ENCODE measurements around the gene ELK3.

Gene ELK3

DNA sequence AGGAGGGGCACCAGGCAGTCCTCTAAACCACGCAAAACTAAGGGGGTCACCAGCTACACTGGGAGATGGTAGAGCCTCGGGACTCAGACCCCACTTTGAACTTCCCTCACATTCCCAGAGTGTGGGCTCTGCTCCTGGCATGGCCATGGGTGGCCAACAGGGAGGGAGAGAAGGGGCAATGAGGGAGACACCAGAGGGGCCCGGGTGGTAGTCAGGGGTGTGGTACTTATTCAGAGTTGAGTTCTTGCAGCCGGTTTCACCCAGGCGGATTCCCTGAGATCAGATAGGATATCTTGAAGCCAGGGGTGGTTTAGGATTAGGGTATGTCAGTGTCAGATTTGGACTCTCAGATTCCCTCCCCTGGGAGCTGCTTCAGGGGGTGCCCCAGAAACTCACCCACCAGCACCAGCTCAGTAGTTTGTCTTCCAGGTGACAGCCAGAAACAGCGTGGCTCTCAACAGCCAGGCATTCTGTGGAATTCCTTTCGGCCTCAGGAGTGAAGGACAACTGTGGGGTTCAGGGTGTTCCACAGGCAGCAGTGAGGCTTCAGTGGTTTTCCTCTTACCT, 56.0 kb downstream of the ELK3 start:
- no peak for DNase-seq (ENCODE audit: low read depth in 1 of 2, low spot score in 1 of 2)

DNA sequence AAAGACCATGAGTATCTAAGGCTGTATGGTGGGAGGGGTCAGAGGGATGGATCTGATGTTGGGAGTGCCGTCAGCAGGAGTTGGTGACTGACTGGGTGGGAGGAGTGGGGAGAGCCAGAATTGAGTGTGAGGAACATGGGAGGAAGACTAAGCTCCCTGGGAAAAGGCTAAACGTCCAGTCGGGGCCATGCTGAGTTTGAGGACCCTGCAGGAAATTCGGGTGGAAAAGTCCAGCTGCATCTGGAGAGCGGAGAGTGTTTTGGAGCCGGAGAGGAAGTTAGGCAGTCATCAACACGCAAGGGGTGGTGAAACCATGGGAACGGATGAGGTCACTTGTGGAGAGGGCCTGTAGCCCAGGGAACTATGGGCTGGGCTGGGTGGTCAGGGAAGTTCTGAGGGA, 60.9 kb downstream of the ELK3 start:
- Histone ChIP-seq H3K27ac (replicated peaks) (no peak overlapping the region), H3K4me3 (replicated peaks; ENCODE audit: insufficient read depth, low read length) (no peak overlapping the region), H3K27me3 (ENCODE audit: insufficient read depth, poor library complexity, severe bottlenecking) (no peaks in the 10 kb centered on the region)
- no peak for DNase-seq (ENCODE audit: low read depth in 1 of 2, low spot score in 1 of 2)
- TF ChIP-seq POLR2AphosphoS5 (IDR thresholded peaks at IDR 0.05; ENCODE audit: low read depth) (no peak), SPI1 (IDR thresholded peaks at IDR 0.05; ENCODE audit: borderline replicate concordance, low read depth) (no peak), GABPA (IDR thresholded peaks at IDR 0.05; ENCODE audit: low read depth) (no peak)
- TF ChIP-seq, protein P1, sequence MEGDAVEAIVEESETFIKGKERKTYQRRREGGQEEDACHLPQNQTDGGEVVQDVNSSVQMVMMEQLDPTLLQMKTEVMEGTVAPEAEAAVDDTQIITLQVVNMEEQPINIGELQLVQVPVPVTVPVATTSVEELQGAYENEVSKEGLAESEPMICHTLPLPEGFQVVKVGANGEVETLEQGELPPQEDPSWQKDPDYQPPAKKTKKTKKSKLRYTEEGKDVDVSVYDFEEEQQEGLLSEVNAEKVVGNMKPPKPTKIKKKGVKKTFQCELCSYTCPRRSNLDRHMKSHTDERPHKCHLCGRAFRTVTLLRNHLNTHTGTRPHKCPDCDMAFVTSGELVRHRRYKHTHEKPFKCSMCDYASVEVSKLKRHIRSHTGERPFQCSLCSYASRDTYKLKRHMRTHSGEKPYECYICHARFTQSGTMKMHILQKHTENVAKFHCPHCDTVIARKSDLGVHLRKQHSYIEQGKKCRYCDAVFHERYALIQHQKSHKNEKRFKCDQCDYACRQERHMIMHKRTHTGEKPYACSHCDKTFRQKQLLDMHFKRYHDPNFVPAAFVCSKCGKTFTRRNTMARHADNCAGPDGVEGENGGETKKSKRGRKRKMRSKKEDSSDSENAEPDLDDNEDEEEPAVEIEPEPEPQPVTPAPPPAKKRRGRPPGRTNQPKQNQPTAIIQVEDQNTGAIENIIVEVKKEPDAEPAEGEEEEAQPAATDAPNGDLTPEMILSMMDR (IDR thresholded peaks at IDR 0.05; ENCODE audit: insufficient read depth, low read length), result no peak
- TF ChIP-seq, protein P2, sequence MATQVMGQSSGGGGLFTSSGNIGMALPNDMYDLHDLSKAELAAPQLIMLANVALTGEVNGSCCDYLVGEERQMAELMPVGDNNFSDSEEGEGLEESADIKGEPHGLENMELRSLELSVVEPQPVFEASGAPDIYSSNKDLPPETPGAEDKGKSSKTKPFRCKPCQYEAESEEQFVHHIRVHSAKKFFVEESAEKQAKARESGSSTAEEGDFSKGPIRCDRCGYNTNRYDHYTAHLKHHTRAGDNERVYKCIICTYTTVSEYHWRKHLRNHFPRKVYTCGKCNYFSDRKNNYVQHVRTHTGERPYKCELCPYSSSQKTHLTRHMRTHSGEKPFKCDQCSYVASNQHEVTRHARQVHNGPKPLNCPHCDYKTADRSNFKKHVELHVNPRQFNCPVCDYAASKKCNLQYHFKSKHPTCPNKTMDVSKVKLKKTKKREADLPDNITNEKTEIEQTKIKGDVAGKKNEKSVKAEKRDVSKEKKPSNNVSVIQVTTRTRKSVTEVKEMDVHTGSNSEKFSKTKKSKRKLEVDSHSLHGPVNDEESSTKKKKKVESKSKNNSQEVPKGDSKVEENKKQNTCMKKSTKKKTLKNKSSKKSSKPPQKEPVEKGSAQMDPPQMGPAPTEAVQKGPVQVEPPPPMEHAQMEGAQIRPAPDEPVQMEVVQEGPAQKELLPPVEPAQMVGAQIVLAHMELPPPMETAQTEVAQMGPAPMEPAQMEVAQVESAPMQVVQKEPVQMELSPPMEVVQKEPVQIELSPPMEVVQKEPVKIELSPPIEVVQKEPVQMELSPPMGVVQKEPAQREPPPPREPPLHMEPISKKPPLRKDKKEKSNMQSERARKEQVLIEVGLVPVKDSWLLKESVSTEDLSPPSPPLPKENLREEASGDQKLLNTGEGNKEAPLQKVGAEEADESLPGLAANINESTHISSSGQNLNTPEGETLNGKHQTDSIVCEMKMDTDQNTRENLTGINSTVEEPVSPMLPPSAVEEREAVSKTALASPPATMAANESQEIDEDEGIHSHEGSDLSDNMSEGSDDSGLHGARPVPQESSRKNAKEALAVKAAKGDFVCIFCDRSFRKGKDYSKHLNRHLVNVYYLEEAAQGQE (IDR thresholded peaks at IDR 0.05; ENCODE audit: insufficient replicate concordance, low read depth), result no peak

More for the DNA sequence above, 56.0 kb downstream of the ELK3 start:
- no peak overlapping the region for H3K27ac ChIP-seq (replicated peaks)
- H3K27me3 ChIP-seq (ENCODE audit: insufficient read depth, poor library complexity, severe bottlenecking), result no peaks in the 10 kb centered on the region
- TF ChIP-seq, protein P1 (IDR thresholded peaks at IDR 0.05; ENCODE audit: insufficient read depth, low read length), result no peak
- TF ChIP-seq POLR2AphosphoS5 (IDR thresholded peaks at IDR 0.05; ENCODE audit: low read depth) (no peak), GABPA (IDR thresholded peaks at IDR 0.05; ENCODE audit: low read depth) (no peak), SPI1 (IDR thresholded peaks at IDR 0.05; ENCODE audit: borderline replicate concordance, low read depth) (no peak)
- TF ChIP-seq, protein P2 (IDR thresholded peaks at IDR 0.05; ENCODE audit: insufficient replicate concordance, low read depth), result no peak
- no peak overlapping the region for H3K4me3 ChIP-seq (replicated peaks; ENCODE audit: insufficient read depth, low read length)

DNA sequence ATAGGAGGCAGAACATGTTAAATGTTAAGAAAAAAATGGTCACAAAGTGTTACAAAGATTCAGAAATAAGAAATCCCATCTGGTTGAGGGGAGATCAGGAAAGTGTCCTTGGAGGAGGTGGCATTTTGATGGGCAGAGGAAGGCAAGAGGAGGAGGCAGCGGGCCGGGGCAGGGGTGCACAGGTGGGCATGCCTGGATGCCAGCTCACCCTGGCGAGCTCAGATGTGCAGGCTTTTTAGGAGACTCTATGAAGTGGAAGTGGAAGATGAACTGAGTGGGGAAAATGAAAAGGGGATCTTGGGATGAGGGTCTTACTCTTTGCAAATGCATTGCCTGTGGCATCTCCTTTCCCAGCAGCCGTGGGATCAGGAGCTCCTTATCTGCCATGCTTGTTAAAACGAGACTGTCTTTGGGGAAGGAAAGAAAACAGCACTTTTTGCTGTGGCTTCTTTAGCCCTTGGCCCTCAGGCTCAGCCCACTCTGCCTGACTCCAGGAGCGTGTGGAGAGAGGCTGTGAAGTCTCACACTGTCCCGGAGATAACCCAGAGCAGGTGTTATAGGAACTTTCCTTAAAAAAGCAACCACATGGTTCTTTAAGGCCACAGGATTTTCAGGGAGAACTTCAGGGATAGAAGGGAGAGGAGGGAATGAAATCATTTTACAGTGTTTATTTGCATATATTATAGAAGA, 62.6 kb downstream of the ELK3 start:
- Histone ChIP-seq H3K4me3 (replicated peaks; ENCODE audit: insufficient read depth, low read length) (no peak overlapping the region), H3K27me3 (ENCODE audit: insufficient read depth, poor library complexity, severe bottlenecking) (no peaks in the 10 kb centered on the region), H3K27ac (replicated peaks) (no peak overlapping the region)
- no peak for TF ChIP-seq SPI1 (IDR thresholded peaks at IDR 0.05; ENCODE audit: borderline replicate concordance, low read depth)
- TF ChIP-seq, protein P1 (IDR thresholded peaks at IDR 0.05; ENCODE audit: insufficient read depth, low read length), result no peak
- no peak for TF ChIP-seq GABPA (IDR thresholded peaks at IDR 0.05; ENCODE audit: low read depth)
- DNase-seq (ENCODE audit: low read depth in 1 of 2, low spot score in 1 of 2), result no peak
